Thymus (tissue), 11 donors: ENCODE measurements around the gene CLTB. TPM values are rescaled to one million over a fixed set of nuclear protein-coding genes. Genes with fewer than 3 reads are reported as not detected.

Experiments
- DNase-seq, 9 donors: peaks; one replicate each; pipeline ENCODE4 v3.0.0-alpha.2; 2013; ENCODE audit warnings: low spot score in 9 of 9, low read depth in 6 of 9, missing footprints in 1 of 9
- H3K27ac ChIP-seq, 2 donors: one replicate each; pipeline ENCODE4 v1.5.1; 2013; ENCODE audit warnings: control low read depth in 1 of 2, low read depth in 1 of 2, low read length in 1 of 2, mild to moderate bottlenecking in 1 of 2, moderate library complexity in 1 of 2
- H3K27me3 ChIP-seq, 2 donors: one replicate each; pipeline ENCODE4 v1.5.1; 2013; ENCODE audit warnings: low read length in 1 of 2; ENCODE audit not compliant: control insufficient read depth in 2 of 2, insufficient read depth in 1 of 2
- H3K36me3 ChIP-seq, 2 donors: one replicate each; pipeline ENCODE4 v1.5.1; 2013; ENCODE audit warnings: low read length in 1 of 2, mild to moderate bottlenecking in 1 of 2, moderate library complexity in 1 of 2; ENCODE audit not compliant: control insufficient read depth in 2 of 2, insufficient read depth in 2 of 2
- H3K4me1 ChIP-seq, 2 donors: one replicate each; pipeline ENCODE4 v1.5.1; 2013; ENCODE audit warnings: low read length in 2 of 2; ENCODE audit not compliant: control insufficient read depth in 2 of 2, insufficient read depth in 2 of 2
- H3K4me3 ChIP-seq, 2 donors: one replicate each; pipeline ENCODE4 v1.5.1; 2013; ENCODE audit warnings: low read length in 2 of 2, control low read depth in 1 of 2, mild to moderate bottlenecking in 1 of 2
- H3K9me3 ChIP-seq, 2 donors: one replicate each; pipeline ENCODE4 v1.5.1; 2013; ENCODE audit warnings: low read length in 1 of 2, mild to moderate bottlenecking in 1 of 2; ENCODE audit not compliant: control insufficient read depth in 2 of 2, insufficient read depth in 1 of 2
- WGBS: extraction: QIAGEN DNeasy Blood & Tissue Kit; methylation state at CpG from one replicate; pipeline ENCODE4 v1.1.7; 2013; 5-methylcytosine and 5-hydroxymethylcytosine counted together
- polyA plus RNA-seq: library from polyadenylated mRNA; stranded (reverse); fragments of 200-250 nt; gene quantifications from one replicate; pipeline ENCODE4 v1.2.3, GENCODE V29; 2013
- total RNA-seq: library from RNA; stranded (reverse); fragments of 120-200 nt; gene quantifications from one replicate; pipeline ENCODE4 v1.2.4, GENCODE V29; 2013
- donor health status: healthy.

Gene CLTB
- total and polyA plus RNA-seq, 2 donors = 93.3 to 129 TPM

DNA sequence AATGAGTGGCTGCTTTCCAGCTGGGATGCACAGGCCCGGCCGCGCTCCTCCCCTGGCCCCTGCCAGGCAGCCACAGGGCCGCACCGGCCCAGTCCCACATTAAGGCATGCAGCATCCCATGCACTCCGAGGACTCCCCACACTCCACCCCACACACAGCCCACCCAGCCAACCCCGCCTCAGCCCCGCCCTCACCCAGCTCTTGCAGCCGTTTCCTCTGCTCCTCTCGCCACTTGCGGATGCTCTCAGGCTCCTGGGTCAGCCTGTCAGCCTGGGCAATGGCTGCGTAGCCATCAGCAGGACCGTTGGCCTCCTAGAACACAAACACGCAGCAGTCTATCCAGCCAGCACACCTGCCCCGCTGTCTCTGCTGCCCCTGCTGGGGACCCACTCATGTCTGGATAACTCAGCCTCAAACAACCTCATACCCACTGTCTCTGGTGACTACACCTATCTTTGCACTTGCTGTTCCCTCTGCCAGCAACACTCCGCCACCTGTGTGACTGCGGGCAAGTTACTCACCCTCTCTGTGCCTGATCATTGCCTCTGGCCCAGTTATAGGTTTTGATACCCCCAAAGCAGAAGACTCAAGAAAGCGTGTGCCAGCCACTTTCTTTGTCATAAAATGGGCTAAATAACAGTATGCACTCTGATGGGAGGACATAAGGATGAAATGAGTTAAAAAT is 18.5 kb downstream of the CLTB start:
- Histone ChIP-seq H3K36me3 (peaks cover 26 to 41% of the 10 kb centered on the region in 2 donors), H3K9me3 (no peaks in the 10 kb centered on the region), H3K4me3 (no peak overlapping the region), H3K27me3 (no peaks in the 10 kb centered on the region), H3K4me1 (no peaks in the 10 kb centered on the region), H3K27ac (no peak overlapping the region)
- 97% methylated on average over 18 of the region's 18 CpGs for WGBS
- DNase-seq = no peak

DNA sequence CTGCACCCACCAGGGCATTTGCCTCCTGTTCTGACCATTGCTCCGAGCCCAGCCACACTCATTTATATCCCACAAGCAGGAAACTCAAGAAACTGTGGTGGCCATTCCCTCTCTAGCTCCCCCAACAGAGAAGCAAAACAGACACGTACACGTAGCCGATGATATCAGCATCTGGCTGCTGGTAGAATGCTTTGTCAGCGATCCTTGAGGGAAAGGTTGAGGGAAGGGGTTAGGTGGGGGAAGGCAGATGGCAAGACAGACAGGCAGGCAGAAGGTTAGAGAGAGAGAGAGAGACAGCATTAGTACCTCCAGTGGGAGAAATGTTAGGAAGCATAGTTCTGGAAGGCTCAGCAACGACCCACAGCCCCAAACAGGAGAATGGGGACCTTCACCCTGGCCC is 20.0 kb downstream of the CLTB start:
- Histone ChIP-seq H3K36me3 (peaks cover 40 to 51% of the 10 kb centered on the region in 2 donors), H3K4me3 (no peak overlapping the region), H3K27me3 (no peaks in the 10 kb centered on the region), H3K27ac (no peak overlapping the region), H3K9me3 (no peaks in the 10 kb centered on the region), H3K4me1 (no peaks in the 10 kb centered on the region)
- DNase-seq = no peak
- 94% methylated on average over 6 of the region's 6 CpGs for WGBS

DNA sequence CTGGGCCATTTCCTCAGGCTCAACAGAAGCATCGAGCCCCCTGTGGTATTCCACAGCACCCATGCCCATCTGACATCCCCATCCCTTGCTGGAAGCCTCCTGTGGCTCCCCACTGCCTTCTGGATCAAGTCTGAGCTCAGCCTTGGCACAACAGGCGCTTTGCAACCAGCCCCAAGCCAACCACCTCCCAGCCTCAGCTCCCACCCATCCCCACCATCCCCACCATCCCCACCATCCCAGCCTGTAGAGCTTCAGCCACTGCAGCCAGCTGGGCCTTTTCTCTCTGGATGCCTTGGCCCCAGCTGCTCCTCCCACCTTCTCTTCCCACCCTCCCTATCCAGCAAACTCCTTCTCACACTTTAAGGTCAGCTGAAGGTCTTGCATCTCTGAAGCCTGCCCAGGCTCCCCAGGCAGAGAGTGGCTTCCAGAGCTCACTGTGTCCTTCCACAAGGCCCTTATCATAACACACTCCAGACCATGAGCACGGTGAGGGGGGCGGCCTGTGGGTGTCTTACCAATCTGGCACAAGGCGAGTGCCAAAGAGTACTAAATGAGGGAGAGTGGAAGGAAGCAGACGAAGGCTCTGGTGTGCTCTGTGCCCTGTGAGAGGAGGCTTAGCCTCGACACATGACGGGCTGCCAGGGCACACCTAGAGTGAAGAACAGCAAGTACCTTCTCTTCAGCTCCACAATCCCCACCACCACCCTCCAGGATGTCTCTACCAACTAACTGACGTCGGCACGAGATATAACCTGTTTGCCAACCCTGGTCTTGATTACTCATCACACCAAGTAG is 21.3 kb downstream of the CLTB start:
- no peak overlapping the region for H3K27ac ChIP-seq
- H3K9me3 ChIP-seq = no peaks in the 10 kb centered on the region
- H3K4me3 ChIP-seq = no peak overlapping the region
- DNase-seq = no peak
- H3K36me3 ChIP-seq = peaks cover 44 to 52% of the 10 kb centered on the region in 2 donors
- no peaks in the 10 kb centered on the region for H3K4me1 ChIP-seq
- H3K27me3 ChIP-seq = no peaks in the 10 kb centered on the region
- 95% methylated on average over 11 of the region's 11 CpGs for WGBS

DNA sequence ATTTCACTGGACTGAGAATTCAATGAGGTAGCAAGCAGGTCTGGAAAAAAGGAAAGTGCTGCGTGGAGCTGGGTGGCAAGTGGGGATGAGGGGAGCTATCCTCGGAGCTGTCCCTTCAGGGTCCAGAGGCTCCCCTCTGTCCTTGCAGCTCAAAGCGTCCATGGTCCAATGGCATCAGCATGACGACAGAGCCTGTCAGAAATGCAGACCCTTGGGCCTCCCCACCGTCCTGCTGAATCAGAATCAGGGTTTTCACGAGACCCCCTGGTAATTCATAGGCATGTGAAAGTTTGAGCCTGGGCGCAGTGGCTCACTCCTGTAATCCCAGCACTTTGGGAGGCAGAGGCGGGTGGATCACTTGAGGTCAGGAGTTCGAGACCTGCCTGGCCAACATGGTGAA is 22.2 kb downstream of the CLTB start:
- H3K27me3 ChIP-seq = no peaks in the 10 kb centered on the region
- no peak overlapping the region for H3K27ac ChIP-seq
- no peak overlapping the region for H3K4me3 ChIP-seq
- DNase-seq = no peak
- 97% methylated on average over 9 of the region's 9 CpGs for WGBS
- H3K9me3 ChIP-seq = no peaks in the 10 kb centered on the region
- peaks cover 44 to 52% of the 10 kb centered on the region in 2 donors for H3K36me3 ChIP-seq
- H3K4me1 ChIP-seq = peaks cover 0 to 5% of the 10 kb centered on the region in 2 donors

DNA sequence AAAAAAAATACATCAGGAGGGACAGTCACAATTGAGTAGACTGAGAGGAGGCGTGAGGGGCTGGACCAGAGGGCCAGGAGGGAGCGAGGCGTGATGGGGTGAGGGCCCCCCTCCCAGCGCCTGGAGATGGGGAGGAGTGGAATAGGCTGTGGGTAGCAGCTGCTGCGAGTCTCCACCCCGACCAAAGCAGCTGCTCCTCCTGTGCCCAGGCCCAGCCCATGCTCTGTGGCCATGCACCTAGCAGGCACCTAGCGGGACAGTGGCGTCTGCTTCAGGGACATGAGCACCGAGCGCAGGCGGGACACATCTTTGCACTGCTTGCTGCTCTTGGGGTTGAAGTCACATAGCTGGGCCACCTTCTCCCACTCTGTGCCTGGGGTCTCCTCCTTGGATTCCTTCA is 23.8 kb downstream of the CLTB start:
- H3K9me3 ChIP-seq = peaks cover 0 to 7% of the 10 kb centered on the region in 2 donors
- 97% methylated on average over 11 of the region's 11 CpGs for WGBS
- peaks cover 41 to 49% of the 10 kb centered on the region in 2 donors for H3K36me3 ChIP-seq
- H3K27ac ChIP-seq = no peak overlapping the region
- no peaks in the 10 kb centered on the region for H3K27me3 ChIP-seq
- peaks cover 2 to 13% of the 10 kb centered on the region in 2 donors for H3K4me1 ChIP-seq
- no peak for DNase-seq
- H3K4me3 ChIP-seq = no peak overlapping the region

DNA sequence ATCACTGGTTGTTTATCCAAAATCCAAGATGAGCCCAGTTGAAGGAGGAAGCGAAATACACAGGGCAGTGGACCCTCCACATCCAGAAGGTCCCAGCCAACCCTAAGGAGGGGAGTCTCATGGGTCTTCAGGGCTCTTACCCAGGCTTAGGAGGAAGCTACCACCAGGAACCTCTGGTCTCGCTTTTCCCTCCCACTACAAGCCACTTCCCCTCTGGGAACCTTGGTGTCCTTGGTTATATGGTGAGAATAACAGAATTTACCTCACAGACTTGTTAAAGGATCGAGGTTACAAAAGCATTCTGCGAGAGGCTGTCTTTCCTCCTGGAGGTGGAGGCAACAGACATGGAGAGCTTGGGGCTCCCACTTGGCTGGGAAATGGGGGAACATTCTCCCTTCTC is 24.3 kb downstream of the CLTB start:
- Histone ChIP-seq H3K27ac (no peak overlapping the region), H3K9me3 (peaks cover 0 to 7% of the 10 kb centered on the region in 2 donors), H3K4me3 (no peak overlapping the region), H3K36me3 (peaks cover 41 to 43% of the 10 kb centered on the region in 2 donors), H3K4me1 (peaks cover 7 to 18% of the 10 kb centered on the region in 2 donors), H3K27me3 (no peaks in the 10 kb centered on the region)
- 98% methylated on average over 4 of the region's 4 CpGs for WGBS
- no peak for DNase-seq

DNA sequence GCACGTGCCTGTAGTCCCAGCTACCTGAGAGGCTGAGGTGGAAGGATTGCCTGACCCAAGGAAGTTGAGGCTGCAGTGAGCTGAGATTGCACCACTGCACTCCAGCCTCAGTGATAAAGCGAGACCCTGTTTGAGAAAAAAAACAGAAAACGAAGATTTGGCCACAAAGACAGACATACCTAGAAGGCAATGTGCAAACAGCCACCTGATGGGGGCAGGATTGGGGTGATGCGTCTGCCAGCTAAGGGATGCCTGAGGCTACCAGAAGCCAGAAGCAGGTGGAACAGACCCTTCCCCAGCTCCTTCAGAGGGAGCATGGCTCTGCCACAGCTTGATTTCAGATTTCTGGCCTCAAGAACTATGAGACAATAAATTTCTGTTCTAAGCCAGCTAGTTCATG is 24.9 kb downstream of the CLTB start:
- 83% methylated on average over 4 of the region's 4 CpGs for WGBS

DNA sequence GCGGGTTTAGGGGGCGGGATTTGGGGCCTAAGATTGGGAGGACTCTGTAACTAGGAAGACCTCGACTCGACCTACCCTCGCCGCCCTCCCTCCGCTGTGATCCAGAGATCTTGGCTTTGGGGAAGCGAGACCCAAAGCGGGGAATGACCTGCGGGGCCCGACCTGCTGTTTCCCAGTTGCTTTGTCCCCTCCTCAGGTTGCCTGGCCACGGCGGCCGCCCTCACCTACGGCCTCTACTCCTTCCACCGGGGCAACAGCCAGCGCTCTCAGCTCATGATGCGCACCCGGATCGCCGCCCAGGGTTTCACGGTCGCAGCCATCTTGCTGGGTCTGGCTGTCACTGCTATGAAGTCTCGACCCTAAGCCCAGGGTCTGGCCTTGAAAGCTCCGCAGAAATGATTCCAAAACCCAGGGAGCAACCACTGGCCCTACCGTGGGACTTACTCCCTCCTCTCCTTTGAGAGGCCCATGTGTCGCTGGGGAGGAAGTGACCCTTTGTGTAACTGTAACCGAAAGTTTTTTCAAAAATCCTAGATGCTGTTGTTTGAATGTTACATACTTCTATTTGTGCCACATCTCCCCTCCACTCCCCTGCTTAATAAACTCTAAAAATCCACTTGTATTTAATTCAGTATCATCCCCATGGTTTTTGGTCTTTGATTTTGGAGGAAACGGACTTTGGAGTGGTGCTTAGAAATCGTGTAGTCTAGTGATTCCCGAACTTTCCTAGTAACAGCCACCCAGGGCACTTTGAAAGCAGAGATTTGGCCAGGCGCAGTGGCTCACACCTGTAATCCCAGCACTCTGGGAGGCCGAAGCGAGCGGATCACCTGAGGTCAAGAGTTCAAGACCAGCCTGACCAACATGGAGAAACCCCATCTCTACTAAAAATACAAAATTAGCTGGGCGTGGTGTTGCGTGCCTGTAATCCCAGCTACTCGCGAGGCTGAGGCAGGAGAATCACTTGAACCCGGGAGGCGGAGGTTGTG is 26.9 kb downstream of the CLTB start:
- H3K4me3 ChIP-seq = peak overlapping the region; percentile 70 to 97
- H3K4me1 ChIP-seq = peaks cover 7 to 22% of the 10 kb centered on the region in 2 donors
- H3K36me3 ChIP-seq = peaks cover 34 to 51% of the 10 kb centered on the region in 2 donors
- peak overlapping the region; percentile 95 to 98 for H3K27ac ChIP-seq
- peaks cover 0 to 7% of the 10 kb centered on the region in 2 donors for H3K9me3 ChIP-seq
- 29% methylated on average over 41 of the region's 41 CpGs for WGBS
- DNase-seq = no peak
- H3K27me3 ChIP-seq = no peaks in the 10 kb centered on the region

More for the DNA sequence above, 24.9 kb downstream of the CLTB start:
- H3K27me3 ChIP-seq = no peaks in the 10 kb centered on the region
- peaks cover 39% of the 10 kb centered on the region in 2 donors for H3K36me3 ChIP-seq
- no peak overlapping the region for H3K4me3 ChIP-seq
- H3K4me1 ChIP-seq = peaks cover 7 to 21% of the 10 kb centered on the region in 2 donors
- H3K27ac ChIP-seq = no peak overlapping the region
- no peak for DNase-seq
- H3K9me3 ChIP-seq = peaks cover 0 to 7% of the 10 kb centered on the region in 2 donors
